Body of pancreas (tissue), 4 donors: ENCODE measurements around the gene ZBTB46. TPM values are rescaled to one million over a fixed set of nuclear protein-coding genes. Genes with fewer than 3 reads are reported as not detected.

Experiments used
- ATAC-seq: fragments of 150-250 bp; one replicate; pipeline ENCODE4 v1.9.1; 2016
- DNase-seq, 4 donors: peaks; one replicate each; pipeline ENCODE4 v3.0.0-alpha.2; 2019
- H3K27ac ChIP-seq, 4 donors: fragments of 200-600 bp; sonication (generic); 1 replicate in 3 of 4; 2 replicates in 1 of 4; pipeline versions ENCODE4 v1.5.1 to v1.6.1; 2016 to 2019; ENCODE audit warnings: mild to moderate bottlenecking in 1 of 4, mixed read lengths in 1 of 4, moderate library complexity in 1 of 4
- H3K27me3 ChIP-seq, 2 donors: fragments of 200-600 bp; sonication (generic); one replicate each; pipeline ENCODE4 v1.6.0; 2016; ENCODE audit warnings: mild to moderate bottlenecking in 1 of 2
- H3K36me3 ChIP-seq, 2 donors: fragments of 200-600 bp; sonication (generic); replicated peaks in 1 of 2; 2 replicates each; pipeline ENCODE4 v1.5.1; 2016; ENCODE audit warnings: low read depth in 2 of 2; ENCODE audit not compliant: insufficient read depth in 1 of 2
- H3K4me1 ChIP-seq: fragments of 200-600 bp; sonication (generic); one replicate; pipeline ENCODE4 v1.6.0; 2016
- H3K4me3 ChIP-seq, 2 donors: fragments of 200-600 bp; sonication (generic); 1 replicate in 1 of 2; 2 replicates in 1 of 2; pipeline ENCODE4 v1.5.1; 2016 to 2019
- H3K9me3 ChIP-seq, 3 donors: fragments of 200-600 bp; sonication (generic); 1 replicate in 2 of 3; 2 replicates in 1 of 3; pipeline ENCODE4 v1.5.1; 2016
- CTCF ChIP-seq, 7 experiments: fragments of 450-650 bp in 4 of 7; fragments of 200-600 bp in 3 of 7; sonication (generic) in 3 of 7; IDR thresholded peaks; one replicate each; pipeline ENCODE4 v1.5.1; 2016 to 2019; ENCODE audit warnings: antibody characterized with exemption in 7 of 7
- POLR2A ChIP-seq, 3 donors: fragments of 450-650 bp; IDR thresholded peaks; one replicate each; pipeline ENCODE4 v1.6.1; 2016; ENCODE audit warnings: antibody characterized with exemption in 3 of 3, mild to moderate bottlenecking in 2 of 3
- WGBS, 2 donors: methylation state at CpG; one replicate each; pipeline ENCODE4 v1.1.5; 2017; 5-methylcytosine and 5-hydroxymethylcytosine counted together
- intact Hi-C: fragments of 100-400 bp; cut with DNase I; formaldehyde crosslinking; loops from one replicate; pipeline ENCODE4 v1.15.1; 2023
- total RNA-seq, 2 donors: library from RNA; depleted of rRNA; stranded (reverse); fragments of >200 nt; gene quantifications; one replicate each; pipeline ENCODE4 v1.1.0, GENCODE V29; 2016

The ZBTB46 gene
- total RNA-seq, 2 donors from 2014 or later = 4.3 to 5.4 TPM

- Histone ChIP-seq H3K9me3 (no peaks in the 10 kb centered on the region), H3K36me3 (peaks cover 0 to 2% of the 10 kb centered on the region in 2 donors), H3K27me3 (no peaks in the 10 kb centered on the region), H3K27ac (no peak overlapping the region), H3K4me1 (peaks cover 28% of the 10 kb centered on the region), H3K4me3 (no peak overlapping the region)
- no peak for DNase-seq
- no peak for ATAC-seq
- TF ChIP-seq CTCF (IDR thresholded peaks at IDR 0.05) (no peak), POLR2A (IDR thresholded peaks at IDR 0.05) (no peak)
- 73 to 80% methylated on average over 21 to 25 of the region's 25 CpGs for WGBS, 2 donors
- intact Hi-C loops = no loop called here
Measured at GRCh38 chr20:63744574-63745423, 86.3 kb downstream of the ZBTB46 start.

GRCh38 chr20:63744158-63744557 lies 86.9 kb downstream of the ZBTB46 start:
- 75% methylated on average over 4 of the region's 4 CpGs for WGBS, 2 donors
- no peaks in the 10 kb centered on the region for H3K27me3 ChIP-seq
- TF ChIP-seq CTCF (IDR thresholded peaks at IDR 0.05) (no peak), POLR2A (IDR thresholded peaks at IDR 0.05) (no peak)
- DNase-seq (no peak), ATAC-seq (no peak)
- H3K36me3 ChIP-seq = peaks cover 0 to 2% of the 10 kb centered on the region in 2 donors
- H3K4me1 ChIP-seq = peaks cover 30% of the 10 kb centered on the region
- no peak overlapping the region for H3K27ac ChIP-seq
- no peaks in the 10 kb centered on the region for H3K9me3 ChIP-seq
- H3K4me3 ChIP-seq = no peak overlapping the region
- intact Hi-C loops = no loop called here

GRCh38 chr20:63743210-63743970 lies 87.7 kb downstream of the ZBTB46 start:
- H3K4me3 ChIP-seq = no peak overlapping the region
- no peak for TF ChIP-seq POLR2A (IDR thresholded peaks at IDR 0.05)
- no peak for TF ChIP-seq CTCF (IDR thresholded peaks at IDR 0.05)
- peaks cover 0 to 2% of the 10 kb centered on the region in 2 donors for H3K36me3 ChIP-seq
- 87 to 92% methylated on average over 24 to 31 of the region's 31 CpGs for WGBS, 2 donors
- H3K9me3 ChIP-seq = no peaks in the 10 kb centered on the region
- H3K27me3 ChIP-seq = no peaks in the 10 kb centered on the region
- peaks cover 37% of the 10 kb centered on the region for H3K4me1 ChIP-seq
- DNase-seq (no peak), ATAC-seq (no peak)
- no peak overlapping the region for H3K27ac ChIP-seq
- intact Hi-C loops = no loop called here

GRCh38 chr20:63742381-63743024 lies 88.6 kb downstream of the ZBTB46 start:
- H3K27ac ChIP-seq = no peak overlapping the region
- peaks cover 0 to 2% of the 10 kb centered on the region in 2 donors for H3K36me3 ChIP-seq
- no peaks in the 10 kb centered on the region for H3K27me3 ChIP-seq
- intact Hi-C loops = no loop called here
- peaks cover 37% of the 10 kb centered on the region for H3K4me1 ChIP-seq
- 91 to 93% methylated on average over 16 to 23 of the region's 37 CpGs for WGBS, 2 donors
- H3K9me3 ChIP-seq = no peaks in the 10 kb centered on the region
- peak in 1 of 4 donors; percentile 14 for DNase-seq
- H3K4me3 ChIP-seq = no peak overlapping the region
- TF ChIP-seq POLR2A (IDR thresholded peaks at IDR 0.05) = no peak
- no peak for TF ChIP-seq CTCF (IDR thresholded peaks at IDR 0.05)
- no peak for ATAC-seq
